ENCODE data around the gene LDHA.
A peak's percentile ranks its signal among the peaks of the same experiment; 100 is the strongest.

The LDHA gene
- long read RNA-seq, transcript LDHA-220 (7 exons, 1,288 nt): minor isoform, 14 of 1,900 reads
- long read RNA-seq, transcript LDHA-205 (8 exons, 2,416 nt): major isoform, 1,855 of 1,900 reads
- long read RNA-seq, transcript LDHA-223 (7 exons, 1,340 nt): minor isoform, 10 of 1,900 reads
- long read RNA-seq, partial matches to known transcripts: 4 of 1,900 reads
- long read RNA-seq, other reads (novel, unspliced or antisense): 12 of 1,900 reads

- H3K27me3 ChIP-seq (ENCODE audit: insufficient read depth, poor library complexity, severe bottlenecking): no peaks in the 10 kb centered on the region
- peak within 1 kb of the TSS; percentile 94 for H3K27ac ChIP-seq (replicated peaks)
- no peak for TF ChIP-seq GABPA (IDR thresholded peaks at IDR 0.05; ENCODE audit: low read depth)
- no peak for TF ChIP-seq SPI1 (IDR thresholded peaks at IDR 0.05; ENCODE audit: borderline replicate concordance, low read depth)
- TF ChIP-seq POLR2AphosphoS5 (IDR thresholded peaks at IDR 0.05; ENCODE audit: low read depth): peak; percentile 99
- no peak for TF ChIP-seq CTCF (IDR thresholded peaks at IDR 0.05; ENCODE audit: insufficient read depth, low read length)
- TF ChIP-seq REST (IDR thresholded peaks at IDR 0.05; ENCODE audit: insufficient replicate concordance, low read depth): peak; percentile 76
- peak within 1 kb of the TSS; percentile 65 for H3K4me3 ChIP-seq (replicated peaks; ENCODE audit: insufficient read depth, low read length)
- peak; percentile 97 to 98 for DNase-seq (ENCODE audit: low read depth in 1 of 2, low spot score in 1 of 2)
Observed at GRCh38 chr11:18394275-18394927, at the start of gene LDHA. LDHA (plus strand) TSS chr11:18394563; CDS start chr11:18396843, 2,280 bp downstream.

GRCh38 chr11:18347471-18348125 is 46.8 kb upstream of the LDHA start:
- DNase-seq (ENCODE audit: low read depth in 1 of 2, low spot score in 1 of 2): no peak
- H3K27ac ChIP-seq (replicated peaks): no peak overlapping the region
- TF ChIP-seq REST (IDR thresholded peaks at IDR 0.05; ENCODE audit: insufficient replicate concordance, low read depth) (no peak), SPI1 (IDR thresholded peaks at IDR 0.05; ENCODE audit: borderline replicate concordance, low read depth) (no peak), GABPA (IDR thresholded peaks at IDR 0.05; ENCODE audit: low read depth) (no peak), POLR2AphosphoS5 (IDR thresholded peaks at IDR 0.05; ENCODE audit: low read depth) (no peak), CTCF (IDR thresholded peaks at IDR 0.05; ENCODE audit: insufficient read depth, low read length) (no peak)
- H3K4me3 ChIP-seq (replicated peaks; ENCODE audit: insufficient read depth, low read length): no peak overlapping the region
- no peaks in the 10 kb centered on the region for H3K27me3 ChIP-seq (ENCODE audit: insufficient read depth, poor library complexity, severe bottlenecking)

- no peak for DNase-seq (ENCODE audit: low read depth in 1 of 2, low spot score in 1 of 2)
- TF ChIP-seq POLR2AphosphoS5 (IDR thresholded peaks at IDR 0.05; ENCODE audit: low read depth) (no peak), SPI1 (IDR thresholded peaks at IDR 0.05; ENCODE audit: borderline replicate concordance, low read depth) (no peak), REST (IDR thresholded peaks at IDR 0.05; ENCODE audit: insufficient replicate concordance, low read depth) (no peak), GABPA (IDR thresholded peaks at IDR 0.05; ENCODE audit: low read depth) (no peak), CTCF (IDR thresholded peaks at IDR 0.05; ENCODE audit: insufficient read depth, low read length) (no peak)
- Histone ChIP-seq H3K4me3 (replicated peaks; ENCODE audit: insufficient read depth, low read length) (no peak overlapping the region), H3K27me3 (ENCODE audit: insufficient read depth, poor library complexity, severe bottlenecking) (no peaks in the 10 kb centered on the region), H3K27ac (replicated peaks) (no peak overlapping the region)
Observed at GRCh38 chr11:18352581-18352980, 41.8 kb upstream of the LDHA start.
